Loucy (cell line): ENCODE data around the gene FOXL1.

ENCODE experiments used
- EZH2phosphoT487 ChIP-seq: fragments of 200-600 bp; IDR thresholded peaks from 2 replicates; pipeline ENCODE4 v1.6.1; 2018; ENCODE audit warnings: antibody characterized with exemption, mild to moderate bottlenecking, moderate library complexity, borderline replicate concordance
- TF ChIP-seq, protein P1 (sequence below): fragments of 200-600 bp; sonication (generic); conservative IDR thresholded peaks from 2 replicates; pipeline ENCODE4 v1.5.1; 2014; ENCODE audit warnings: mild to moderate bottlenecking, antibody characterized with exemption, low read length

DNA sequence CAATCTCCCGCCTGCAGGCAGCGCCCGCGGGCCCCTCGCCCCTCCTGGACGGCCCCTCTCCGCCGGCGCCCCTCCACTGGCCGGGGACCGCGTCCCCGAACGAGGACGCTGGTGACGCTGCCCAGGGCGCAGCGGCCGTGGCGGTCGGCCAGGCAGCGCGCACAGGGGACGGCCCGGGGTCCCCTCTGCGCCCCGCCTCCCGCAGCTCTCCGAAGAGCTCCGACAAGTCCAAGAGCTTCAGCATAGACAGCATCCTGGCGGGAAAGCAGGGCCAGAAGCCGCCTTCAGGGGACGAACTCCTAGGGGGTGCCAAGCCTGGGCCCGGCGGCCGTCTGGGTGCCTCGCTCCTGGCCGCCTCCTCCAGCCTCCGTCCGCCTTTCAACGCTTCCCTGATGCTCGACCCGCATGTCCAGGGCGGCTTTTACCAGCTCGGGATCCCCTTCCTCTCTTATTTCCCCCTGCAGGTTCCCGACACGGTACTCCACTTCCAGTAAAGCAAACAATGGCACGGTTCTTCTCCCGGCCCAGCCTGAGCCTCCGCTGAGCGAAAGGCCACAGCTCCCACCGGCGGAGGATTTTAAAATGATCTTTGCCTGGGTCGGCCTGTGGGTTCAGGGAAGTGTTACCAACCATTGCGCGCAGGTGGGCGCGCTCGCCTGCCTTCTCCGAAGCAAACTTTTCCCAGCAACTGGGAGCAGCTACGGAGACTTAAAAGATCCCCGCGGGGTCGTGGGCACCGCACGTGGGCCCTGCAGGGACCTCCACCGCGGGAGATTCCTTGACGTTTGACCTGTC lies 1.1 kb downstream of the FOXL1 start:
- TF ChIP-seq, protein P1, sequence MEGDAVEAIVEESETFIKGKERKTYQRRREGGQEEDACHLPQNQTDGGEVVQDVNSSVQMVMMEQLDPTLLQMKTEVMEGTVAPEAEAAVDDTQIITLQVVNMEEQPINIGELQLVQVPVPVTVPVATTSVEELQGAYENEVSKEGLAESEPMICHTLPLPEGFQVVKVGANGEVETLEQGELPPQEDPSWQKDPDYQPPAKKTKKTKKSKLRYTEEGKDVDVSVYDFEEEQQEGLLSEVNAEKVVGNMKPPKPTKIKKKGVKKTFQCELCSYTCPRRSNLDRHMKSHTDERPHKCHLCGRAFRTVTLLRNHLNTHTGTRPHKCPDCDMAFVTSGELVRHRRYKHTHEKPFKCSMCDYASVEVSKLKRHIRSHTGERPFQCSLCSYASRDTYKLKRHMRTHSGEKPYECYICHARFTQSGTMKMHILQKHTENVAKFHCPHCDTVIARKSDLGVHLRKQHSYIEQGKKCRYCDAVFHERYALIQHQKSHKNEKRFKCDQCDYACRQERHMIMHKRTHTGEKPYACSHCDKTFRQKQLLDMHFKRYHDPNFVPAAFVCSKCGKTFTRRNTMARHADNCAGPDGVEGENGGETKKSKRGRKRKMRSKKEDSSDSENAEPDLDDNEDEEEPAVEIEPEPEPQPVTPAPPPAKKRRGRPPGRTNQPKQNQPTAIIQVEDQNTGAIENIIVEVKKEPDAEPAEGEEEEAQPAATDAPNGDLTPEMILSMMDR: no peak
- no peak for TF ChIP-seq EZH2phosphoT487
